ENCODE data around the gene GHR.

GRCh38 chr5:42400474-42400873 lies 22.8 kb upstream of the GHR start:
- TF ChIP-seq CTCF (IDR thresholded peaks at IDR 0.05 in 4 of 5, conservative IDR thresholded peaks at IDR 0.05 in 1 of 5) (no peak), POLR2A (IDR thresholded peaks at IDR 0.05) (no peak)
